Endothelial cell of umbilical vein (primary cell): ENCODE measurements around the gene ZNF57. TPM values are rescaled to one million over a fixed set of nuclear protein-coding genes. Genes with fewer than 3 reads are reported as not detected.

ENCODE experiments used
- BruUV-seq: library from RNA; stranded (reverse); fragments of 400-500 nt; replicated peaks from 2 replicates; lab custom pipeline; 2021; lab: Mats Ljungman, UMichigan
- CTCF ChIA-PET: fragments of 300-600, 350-600 bp; sonication (Branson Sonifier 250); formaldehyde crosslinking; loops from one replicate; lab custom pipeline; 2021; ENCODE audit warnings: antibody characterized with exemption, inconsistent platforms; lab: Charles Lee
- POLR2A ChIA-PET: fragments of 300-600, 350-600 bp; sonication (Branson Sonifier 250); formaldehyde crosslinking; loops from one replicate; lab custom pipeline; 2021; ENCODE audit warnings: antibody characterized with exemption, inconsistent platforms; lab: Charles Lee
- DNase-seq: peaks from one replicate; pipeline ENCODE4 v3.0.0-alpha.2; 2011; ENCODE audit warnings: low read depth, low spot score
- FAIRE-seq: peaks from 2 replicates; lab custom pipeline; 2011; peaks lifted over from hg19 to GRCh38; lab: Jason Lieb, UNC
- H2AFZ ChIP-seq: 2 replicates; pipeline ENCODE4 v1.6.0; 2012; ENCODE audit warnings: low read depth, low read length, control low read depth, inconsistent platforms
- H3K27ac ChIP-seq: 2 replicates; pipeline ENCODE4 v1.5.1; 2011; ENCODE audit warnings: low read depth, mild to moderate bottlenecking, control low read depth, low read length, moderate library complexity; ENCODE audit not compliant: insufficient read depth
- H3K27me3 ChIP-seq, 2 experiments: 2 replicates each; pipeline versions ENCODE4 v1.6.0 to v1.6.1; 2011; ENCODE audit warnings: low read length in 2 of 2, mixed read lengths in 1 of 2; ENCODE audit not compliant: control insufficient read depth in 2 of 2, insufficient read depth in 2 of 2
- H3K36me3 ChIP-seq, 2 experiments: 2 replicates in 1 of 2; 3 replicates in 1 of 2; pipeline ENCODE4 v1.5.1; 2011; ENCODE audit warnings: low read length in 2 of 2, mild to moderate bottlenecking in 1 of 2, moderate library complexity in 1 of 2; ENCODE audit not compliant: control insufficient read depth in 2 of 2, insufficient read depth in 2 of 2; ENCODE audit errors: extremely low read depth in 1 of 2
- H3K4me1 ChIP-seq: 3 replicates; pipeline ENCODE4 v1.5.1; 2011; ENCODE audit warnings: mild to moderate bottlenecking, low read length; ENCODE audit not compliant: control insufficient read depth, insufficient read depth; ENCODE audit errors: extremely low read depth
- H3K4me2 ChIP-seq: 2 replicates; pipeline ENCODE4 v1.6.1; 2011; ENCODE audit warnings: low read length, control low read depth, mixed read lengths; ENCODE audit not compliant: insufficient read depth
- H3K4me3 ChIP-seq, 3 experiments: fragments of 200-600 bp in 1 of 3; sonication (generic), shearing (Covaris generic) in 1 of 3; replicated peaks in 1 of 3; 2 replicates each; pipeline ENCODE4 v1.5.1; 2011 to 2016; ENCODE audit warnings: control low read depth in 3 of 3, low read length in 3 of 3, mild to moderate bottlenecking in 2 of 3, inconsistent platforms in 1 of 3, low read depth in 1 of 3, moderate library complexity in 1 of 3; ENCODE audit not compliant: insufficient read depth in 1 of 3
- H3K79me2 ChIP-seq: 2 replicates; pipeline ENCODE4 v1.6.0; 2012; ENCODE audit warnings: low read length, inconsistent platforms; ENCODE audit not compliant: control insufficient read depth, insufficient read depth
- H3K9ac ChIP-seq: replicated peaks from 2 replicates; pipeline ENCODE3; 2011; ENCODE audit warnings: low read length, control low read depth; ENCODE audit not compliant: insufficient read depth; ENCODE audit errors: extremely low read depth
- H3K9me1 ChIP-seq: replicated peaks from 3 replicates; pipeline ENCODE4 v1.6.0; 2011; ENCODE audit warnings: mild to moderate bottlenecking, low read length; ENCODE audit not compliant: control insufficient read depth, insufficient read depth; ENCODE audit errors: extremely low read depth
- H3K9me3 ChIP-seq: replicated peaks from 2 replicates; pipeline ENCODE4 v1.5.1; 2012; ENCODE audit warnings: low read length, inconsistent platforms; ENCODE audit not compliant: control insufficient read depth, insufficient read depth
- H4K20me1 ChIP-seq: replicated peaks from 2 replicates; pipeline ENCODE3; 2011; ENCODE audit warnings: mild to moderate bottlenecking, low read length; ENCODE audit not compliant: control insufficient read depth, insufficient read depth; ENCODE audit errors: extremely low read depth
- EZH2 ChIP-seq: IDR thresholded peaks from 2 replicates; pipeline ENCODE4 v1.6.1; 2012; ENCODE audit warnings: borderline replicate concordance, low read depth, mild to moderate bottlenecking, moderate library complexity, low read length, inconsistent platforms; ENCODE audit not compliant: severe bottlenecking
- FOS ChIP-seq: IDR thresholded peaks from 2 replicates; pipeline ENCODE4 v1.6.1; 2011; ENCODE audit warnings: mild to moderate bottlenecking, low read length, moderate library complexity, borderline replicate concordance; ENCODE audit not compliant: insufficient read depth
- GATA2 ChIP-seq: IDR thresholded peaks from 2 replicates; pipeline ENCODE4 v1.7.0; 2011; ENCODE audit warnings: low read depth, mild to moderate bottlenecking, moderate library complexity, mixed read lengths, low read length; ENCODE audit not compliant: insufficient read length, insufficient read depth
- JUN ChIP-seq: IDR thresholded peaks from 2 replicates; pipeline ENCODE4 v1.6.1; 2011; ENCODE audit warnings: borderline replicate concordance, low read depth; ENCODE audit not compliant: insufficient read length, insufficient read depth
- MYC ChIP-seq: IDR thresholded peaks from one replicate; pipeline ENCODE4 v1.6.1; 2011; ENCODE audit warnings: mild to moderate bottlenecking, low read depth, low read length
- POLR2A ChIP-seq: IDR thresholded peaks from 2 replicates; pipeline ENCODE4 v1.6.1; 2012; ENCODE audit warnings: low read depth, mild to moderate bottlenecking, control low read depth, low read length
- POLR2AphosphoS5 ChIP-seq: IDR thresholded peaks from 2 replicates; pipeline ENCODE4 v1.6.1; 2012; ENCODE audit warnings: low read depth, mild to moderate bottlenecking, control low read depth, low read length, moderate library complexity; ENCODE audit not compliant: insufficient read depth
- dilution Hi-C: fragments of 300-500 bp; cut with MboI; formaldehyde crosslinking; loops from one replicate; pipeline ENCODE4 v1.15.0; 2019; ENCODE audit warnings: low sequenced_read_pairs; ENCODE audit not compliant: extremely low pct_ligation_motif_present
- intact Hi-C: fragments of 100-400 bp; cut with micrococcal nuclease; formaldehyde crosslinking; loops from one replicate; pipeline ENCODE4 v1.10.0; 2022
- polyA plus RNA-seq, 4 experiments: library from polyadenylated mRNA; depleted of rRNA in 3 of 4; stranded (reverse) in 3 of 4; unstranded in 1 of 4; fragments of >200 nt; gene quantifications; 2 replicates each; pipeline versions ENCODE4 v1.2.1 to v1.2.3, GENCODE V29; 2011 to 2012; ENCODE audit warnings: missing spikeins in 1 of 4
- total RNA-seq: library from RNA; stranded (reverse); gene quantifications from 2 replicates; pipeline ENCODE4 v1.2.3, GENCODE V29; 2021
- TF ChIP-seq, protein P1 (sequence below): IDR thresholded peaks from 2 replicates; pipeline ENCODE4 v1.6.1; 2011; ENCODE audit not compliant: insufficient read depth, insufficient read length
- TF ChIP-seq, protein P2 (sequence below), 2 donors: IDR thresholded peaks; 1 replicate in 1 of 2; 2 replicates in 1 of 2; pipeline ENCODE4 v1.5.1; 2011; ENCODE audit warnings: low read length in 2 of 2, mild to moderate bottlenecking in 2 of 2, moderate library complexity in 2 of 2, control low read depth in 1 of 2, inconsistent platforms in 1 of 2, low read depth in 1 of 2; ENCODE audit not compliant: insufficient read depth in 1 of 2; ENCODE audit errors: extremely low read depth in 1 of 2

ZNF57 gene
- total and polyA plus RNA-seq, 2 donors (not counting 3 experiments of a cell fraction or from before 2014, with no cell fraction given), result 2.0 to 3.6 TPM

DNA sequence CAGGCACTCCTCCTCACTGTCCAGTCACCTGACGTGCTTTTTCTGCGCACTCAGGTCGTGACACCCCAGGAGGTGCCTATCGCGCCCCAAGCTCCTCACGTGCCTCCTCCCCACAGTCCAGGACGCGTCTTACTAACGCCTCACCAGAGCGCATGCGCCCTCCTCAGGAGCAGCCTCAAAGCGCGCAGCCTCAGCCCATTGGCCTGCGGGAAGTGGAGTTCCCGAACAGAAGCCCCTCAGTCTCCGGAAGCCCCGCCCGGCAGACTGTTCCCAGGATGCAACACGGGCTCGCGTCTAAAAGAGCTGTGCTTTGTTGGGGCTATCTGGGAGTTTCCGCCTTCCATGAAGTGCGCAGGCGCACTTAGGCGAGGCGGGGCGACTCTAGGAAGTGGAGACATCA lies 41.9 kb upstream of the ZNF57 start:
- FAIRE-seq (no peak), DNase-seq (no peak)
- Histone ChIP-seq H3K4me3 (no peak overlapping the region), H2AFZ (no peak overlapping the region), H3K4me2 (no peak overlapping the region), H3K9me3 (peaks cover 8% of the 10 kb centered on the region), H3K9ac (no peak overlapping the region), H4K20me1 (no peaks in the 10 kb centered on the region), H3K4me1 (no peaks in the 10 kb centered on the region), H3K27ac (no peak overlapping the region), H3K36me3 (peaks cover 0 to 2% of the 10 kb centered on the region in 2 experiments), H3K79me2 (no peaks in the 10 kb centered on the region), H3K27me3 (no peaks in the 10 kb centered on the region), H3K9me1 (no peaks in the 10 kb centered on the region)
- ChIA-PET POLR2A (no interaction called here), CTCF (no interaction called here)
- dilution Hi-C loops (no loop called here), intact Hi-C loops (no loop called here)
- TF ChIP-seq GATA2, result no peak
- TF ChIP-seq POLR2A, result no peak
- no peak for TF ChIP-seq POLR2AphosphoS5
- TF ChIP-seq MYC, result no peak
- TF ChIP-seq JUN, result no peak
- TF ChIP-seq, protein P1, sequence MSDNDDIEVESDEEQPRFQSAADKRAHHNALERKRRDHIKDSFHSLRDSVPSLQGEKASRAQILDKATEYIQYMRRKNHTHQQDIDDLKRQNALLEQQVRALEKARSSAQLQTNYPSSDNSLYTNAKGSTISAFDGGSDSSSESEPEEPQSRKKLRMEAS, result no peak
- no peak for TF ChIP-seq FOS
- TF ChIP-seq, protein P2, sequence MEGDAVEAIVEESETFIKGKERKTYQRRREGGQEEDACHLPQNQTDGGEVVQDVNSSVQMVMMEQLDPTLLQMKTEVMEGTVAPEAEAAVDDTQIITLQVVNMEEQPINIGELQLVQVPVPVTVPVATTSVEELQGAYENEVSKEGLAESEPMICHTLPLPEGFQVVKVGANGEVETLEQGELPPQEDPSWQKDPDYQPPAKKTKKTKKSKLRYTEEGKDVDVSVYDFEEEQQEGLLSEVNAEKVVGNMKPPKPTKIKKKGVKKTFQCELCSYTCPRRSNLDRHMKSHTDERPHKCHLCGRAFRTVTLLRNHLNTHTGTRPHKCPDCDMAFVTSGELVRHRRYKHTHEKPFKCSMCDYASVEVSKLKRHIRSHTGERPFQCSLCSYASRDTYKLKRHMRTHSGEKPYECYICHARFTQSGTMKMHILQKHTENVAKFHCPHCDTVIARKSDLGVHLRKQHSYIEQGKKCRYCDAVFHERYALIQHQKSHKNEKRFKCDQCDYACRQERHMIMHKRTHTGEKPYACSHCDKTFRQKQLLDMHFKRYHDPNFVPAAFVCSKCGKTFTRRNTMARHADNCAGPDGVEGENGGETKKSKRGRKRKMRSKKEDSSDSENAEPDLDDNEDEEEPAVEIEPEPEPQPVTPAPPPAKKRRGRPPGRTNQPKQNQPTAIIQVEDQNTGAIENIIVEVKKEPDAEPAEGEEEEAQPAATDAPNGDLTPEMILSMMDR (IDR thresholded peaks at IDR 0.05; ENCODE audit: extremely low read depth in 1 of 2, insufficient read depth in 1 of 2, low read depth in 1 of 2, low read length in 2 of 2), result no peak
- no peak for TF ChIP-seq EZH2
- no TSS peak for BruUV-seq
